Hepatocyte (in vitro differentiated cells): ENCODE data around the gene AP4S1.

Source experiments
- EZH2 ChIP-seq: fragments of 200-600 bp; sonication (generic); IDR thresholded peaks from 2 replicates; pipeline ENCODE4 v1.6.1; 2016; ENCODE audit warnings: antibody characterized with exemption, mild to moderate bottlenecking, borderline replicate concordance
- EZH2phosphoT487 ChIP-seq: fragments of 200-600 bp; sonication (generic); IDR thresholded peaks from one replicate; pipeline ENCODE4 v1.6.1; 2018; ENCODE audit warnings: antibody characterized with exemption, mild to moderate bottlenecking, low read depth, moderate library complexity; ENCODE audit not compliant: unreplicated experiment, severe bottlenecking

GRCh38 chr14:31124197-31124596 lies 98.7 kb downstream of the AP4S1 start:
- TF ChIP-seq EZH2 = no peak
- no peak for TF ChIP-seq EZH2phosphoT487
